ENCODE measurements around the gene LETM1.

LETM1 gene

GRCh38 chr4:1778642-1779392 lies 77.1 kb downstream of the LETM1 start:
- no peak for DNase-seq (ENCODE audit: low read depth in 2 of 2)

DNA sequence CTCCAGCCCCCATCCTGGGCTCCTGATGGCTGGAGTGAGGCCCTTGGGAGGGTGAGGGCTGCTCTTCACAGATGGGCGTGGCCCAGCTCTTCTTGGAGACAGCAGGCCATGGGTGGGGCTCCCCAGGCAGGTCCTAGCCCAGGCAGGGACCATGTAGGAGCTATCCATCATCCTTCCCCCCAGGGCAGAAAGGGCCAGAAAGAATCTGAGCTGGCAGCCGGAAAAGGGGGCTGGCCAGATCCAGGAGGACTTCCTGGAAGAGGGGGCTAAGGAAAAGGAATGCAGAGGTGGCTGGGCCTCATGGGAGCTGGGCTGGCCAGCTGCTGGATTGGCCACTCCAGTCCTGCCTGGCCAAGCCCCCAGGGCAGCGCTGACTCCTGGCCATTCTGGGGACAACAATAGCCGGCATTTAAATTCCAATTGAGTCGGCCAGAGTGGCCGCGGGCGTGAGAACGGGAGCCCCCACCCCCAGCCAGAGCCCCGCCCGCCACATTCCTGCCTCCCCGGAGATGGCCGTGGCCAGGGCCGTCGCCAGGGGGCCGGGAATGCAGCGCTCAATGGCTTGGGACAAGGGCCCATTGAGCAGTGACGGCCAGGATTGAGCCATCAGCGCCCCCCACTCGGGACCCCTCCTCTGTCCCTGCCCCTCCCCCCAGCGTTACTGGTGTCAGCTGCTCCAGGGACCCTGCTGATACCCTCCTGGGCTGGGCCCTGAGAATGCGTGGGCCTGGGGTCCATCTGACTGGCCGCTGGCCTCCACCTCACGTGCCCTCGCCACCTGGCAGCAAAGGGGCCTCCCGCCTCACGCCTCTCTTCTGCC lies 77.9 kb downstream of the LETM1 start:
- no peak for DNase-seq (ENCODE audit: low read depth in 2 of 2)

DNA sequence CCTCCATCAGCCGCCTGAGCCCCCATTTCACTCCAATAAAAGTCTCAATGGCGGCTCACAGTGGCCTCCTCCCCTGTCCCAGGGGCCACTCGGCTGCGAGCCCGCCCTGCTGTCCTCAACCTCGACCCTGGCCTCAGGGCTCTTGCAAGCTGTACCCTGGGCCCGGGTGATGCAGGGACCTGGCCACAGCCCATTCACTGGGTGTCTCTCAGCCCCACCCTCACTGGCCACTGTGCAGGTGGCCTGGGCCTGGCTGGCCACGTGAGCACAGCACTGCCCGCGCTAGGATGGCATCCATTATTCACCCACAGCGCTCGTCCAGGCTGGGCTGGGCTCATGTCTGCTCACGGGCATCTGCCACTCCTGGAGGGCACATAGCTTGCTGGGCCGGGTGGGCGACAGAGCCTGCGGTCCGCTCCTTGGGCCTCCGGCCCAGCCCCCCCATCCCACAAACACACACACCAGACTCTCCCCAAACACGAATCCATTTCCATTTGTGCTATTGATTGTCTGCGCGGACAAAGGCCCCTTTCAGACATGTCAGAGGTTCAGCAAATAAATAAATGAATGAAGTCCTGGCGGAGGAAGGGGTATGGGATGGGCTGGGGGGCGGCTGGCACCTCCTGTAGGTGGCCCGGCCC lies 79.3 kb downstream of the LETM1 start:
- DNase-seq (ENCODE audit: low read depth in 2 of 2), result no peak

DNA sequence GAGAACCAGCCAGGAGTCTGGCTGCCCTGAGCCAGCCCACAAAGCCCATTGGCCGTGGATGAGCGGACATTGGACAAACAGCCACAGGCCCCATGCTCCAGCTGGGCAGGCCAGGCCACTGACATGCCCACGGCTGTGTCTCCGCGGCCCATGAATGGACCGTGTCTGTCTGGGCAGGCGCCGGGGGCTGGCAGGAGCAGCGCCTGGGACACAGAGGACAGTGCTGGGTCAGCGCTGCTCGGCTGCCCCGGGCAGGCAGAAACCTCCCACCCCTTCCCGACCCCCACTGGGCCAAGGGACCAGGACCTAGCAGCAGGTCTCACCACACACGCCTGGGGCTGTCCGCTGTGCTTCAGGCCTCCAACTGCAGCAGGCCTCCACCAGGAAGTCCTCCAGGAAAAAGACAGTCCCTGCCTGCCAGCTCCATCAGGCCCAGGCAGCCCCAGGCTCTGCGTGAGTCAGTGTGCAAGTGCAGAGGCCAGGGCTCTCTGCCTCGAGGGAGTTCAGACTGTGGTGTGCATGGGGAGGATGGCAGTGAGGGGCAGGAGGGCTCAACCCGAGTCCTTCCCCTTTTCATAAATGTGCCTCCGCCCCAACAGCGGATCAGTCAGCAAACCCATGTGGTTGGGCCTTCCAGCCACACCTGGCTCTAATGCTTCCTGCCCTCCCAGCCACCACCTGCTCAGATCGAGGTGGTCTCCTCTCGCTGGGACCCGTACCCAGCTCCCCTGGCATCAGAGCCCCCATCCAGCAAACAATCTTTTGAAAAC lies 80.0 kb downstream of the LETM1 start:
- no peak for DNase-seq (ENCODE audit: low read depth in 2 of 2)

- no peak for DNase-seq (ENCODE audit: low read depth in 2 of 2)
Observed at GRCh38 chr4:1773754-1774153, 82.2 kb downstream of the LETM1 start.

DNA sequence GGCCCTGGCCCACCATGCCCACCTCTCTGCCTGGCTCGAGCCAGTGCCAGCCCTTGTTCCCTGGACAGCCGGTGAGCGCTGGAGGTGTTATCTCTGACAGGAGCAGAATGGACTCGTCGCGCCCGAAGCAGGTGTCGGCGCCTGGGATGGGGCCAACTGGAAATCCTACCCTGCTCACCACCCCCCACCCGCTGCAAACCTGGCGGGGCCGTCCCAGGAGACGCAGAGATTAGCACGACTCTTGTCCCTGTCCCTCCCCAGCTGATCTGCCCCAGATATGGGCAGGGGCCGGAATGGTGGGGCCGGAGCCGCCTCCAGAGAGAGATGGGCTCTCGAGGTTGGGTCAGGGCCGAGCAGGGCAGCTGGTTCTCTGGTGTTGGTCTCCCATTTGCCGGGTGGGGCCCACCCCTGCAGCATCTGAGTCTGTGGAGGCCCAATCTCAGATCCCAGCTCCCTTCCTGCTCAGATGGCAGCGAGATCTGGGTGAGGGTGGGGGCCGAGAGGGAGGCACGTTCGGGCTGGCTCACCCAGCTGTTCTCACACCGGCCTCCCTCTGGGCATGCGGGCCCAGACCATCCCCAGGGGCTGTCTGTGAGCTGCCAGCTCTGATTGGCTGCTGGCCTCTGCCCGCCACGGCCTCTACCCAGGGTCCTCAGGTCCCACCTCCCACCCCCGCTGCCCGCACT lies 83.0 kb downstream of the LETM1 start:
- no peak for DNase-seq (ENCODE audit: low read depth in 2 of 2)

- DNase-seq (ENCODE audit: low read depth in 2 of 2), result no peak
Observed at GRCh38 chr4:1771555-1772305, 84.2 kb downstream of the LETM1 start.

GRCh38 chr4:1770791-1771231 lies 85.1 kb downstream of the LETM1 start:
- no peak for DNase-seq (ENCODE audit: low read depth in 2 of 2)

DNA sequence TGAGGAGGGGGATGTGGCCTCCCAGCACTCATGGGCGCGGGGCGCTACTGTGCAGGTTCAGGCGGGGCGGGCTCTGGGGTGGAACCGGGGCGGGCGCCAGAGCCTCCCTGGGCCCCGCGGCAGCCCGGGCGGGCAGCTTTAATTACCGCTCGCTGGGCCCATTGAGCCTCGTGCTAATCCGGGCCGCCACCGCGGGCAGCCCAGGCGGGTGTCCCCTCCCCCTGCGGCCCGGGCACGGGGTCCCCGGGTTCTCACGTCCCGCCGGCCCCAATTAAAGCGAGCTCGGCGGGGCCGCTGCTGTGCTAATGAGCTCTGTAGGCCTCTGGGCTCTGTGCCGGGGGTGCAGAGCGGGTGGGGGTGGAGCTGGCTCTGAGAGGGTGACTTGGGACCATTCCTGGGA lies 85.7 kb downstream of the LETM1 start:
- DNase-seq (ENCODE audit: low read depth in 2 of 2), result no peak

DNA sequence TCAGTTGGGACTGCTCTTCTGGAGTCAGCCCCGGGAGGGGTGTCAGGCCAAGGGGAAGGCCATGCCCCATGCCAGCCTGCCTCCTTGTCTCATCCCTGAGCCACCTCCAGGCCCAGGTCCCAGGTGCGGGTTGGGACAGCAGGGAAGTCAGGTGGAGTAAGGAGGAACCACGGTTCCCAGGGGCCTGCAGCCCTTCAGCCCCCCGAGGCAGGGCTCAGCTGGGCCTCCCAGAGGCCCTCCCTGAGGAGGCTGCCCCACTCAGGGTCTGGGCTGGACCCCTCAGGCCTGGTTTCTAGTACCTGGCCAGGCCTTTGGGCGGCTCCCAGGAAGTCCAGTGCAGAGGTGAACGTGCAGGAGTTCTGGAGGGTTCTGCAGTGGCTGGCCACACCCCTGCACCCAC lies 86.3 kb downstream of the LETM1 start:
- DNase-seq (ENCODE audit: low read depth in 2 of 2), result no peak

GRCh38 chr4:1768367-1769034 lies 87.5 kb downstream of the LETM1 start:
- DNase-seq (ENCODE audit: low read depth in 2 of 2), result no peak

GRCh38 chr4:1767770-1768366 lies 88.1 kb downstream of the LETM1 start:
- DNase-seq (ENCODE audit: low read depth in 2 of 2), result no peak

- no peak for DNase-seq (ENCODE audit: low read depth in 2 of 2)
Observed at GRCh38 chr4:1767061-1767769, 88.7 kb downstream of the LETM1 start.

DNA sequence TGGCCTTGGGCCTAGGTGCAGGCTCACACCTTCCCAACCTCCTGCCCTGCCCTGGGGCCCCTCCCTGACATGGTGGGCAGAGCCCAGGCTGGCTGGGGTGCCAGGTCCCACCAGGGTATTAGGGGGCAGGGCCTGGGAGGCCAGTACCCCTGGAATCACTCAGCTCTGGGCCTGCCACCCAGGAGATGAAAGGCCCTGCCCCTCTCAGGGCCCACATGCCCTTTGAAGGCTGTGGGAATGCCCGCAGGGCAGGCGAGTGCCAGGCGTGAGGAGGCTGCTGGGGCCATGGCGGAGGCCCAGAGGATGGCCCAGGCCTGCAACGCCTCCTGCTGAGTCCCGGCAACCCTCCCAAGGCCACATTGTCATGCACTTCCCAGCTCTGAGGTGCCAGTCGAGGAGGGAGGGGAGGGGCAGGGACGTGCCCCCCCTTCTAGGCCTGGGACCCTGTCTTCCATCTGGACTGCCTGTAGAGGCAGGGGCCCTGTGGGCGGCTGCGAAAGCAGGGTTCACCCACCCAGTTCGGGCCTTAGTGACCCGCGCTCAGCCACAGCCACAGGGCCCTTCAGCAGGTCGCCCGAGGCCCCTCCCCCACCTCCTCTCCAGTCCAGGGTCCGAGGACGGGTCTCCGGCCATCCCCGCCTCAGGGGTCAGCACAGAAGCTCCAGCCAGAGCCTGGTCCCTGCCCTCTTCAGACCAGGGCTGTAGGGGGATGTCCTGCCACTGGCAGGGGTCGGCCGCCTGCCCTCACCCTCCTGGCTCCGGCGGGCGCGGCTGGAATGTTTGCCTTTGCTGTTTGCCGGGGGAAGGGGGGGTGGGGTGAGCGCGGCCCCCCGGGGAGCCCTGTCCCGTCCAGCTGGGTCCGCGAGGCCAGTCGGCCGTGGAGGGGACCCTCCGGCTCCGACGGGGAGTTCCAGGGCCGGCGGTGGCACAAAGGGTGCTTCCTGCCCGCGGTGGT lies 89.6 kb downstream of the LETM1 start:
- no peak for DNase-seq (ENCODE audit: low read depth in 2 of 2)

DNA sequence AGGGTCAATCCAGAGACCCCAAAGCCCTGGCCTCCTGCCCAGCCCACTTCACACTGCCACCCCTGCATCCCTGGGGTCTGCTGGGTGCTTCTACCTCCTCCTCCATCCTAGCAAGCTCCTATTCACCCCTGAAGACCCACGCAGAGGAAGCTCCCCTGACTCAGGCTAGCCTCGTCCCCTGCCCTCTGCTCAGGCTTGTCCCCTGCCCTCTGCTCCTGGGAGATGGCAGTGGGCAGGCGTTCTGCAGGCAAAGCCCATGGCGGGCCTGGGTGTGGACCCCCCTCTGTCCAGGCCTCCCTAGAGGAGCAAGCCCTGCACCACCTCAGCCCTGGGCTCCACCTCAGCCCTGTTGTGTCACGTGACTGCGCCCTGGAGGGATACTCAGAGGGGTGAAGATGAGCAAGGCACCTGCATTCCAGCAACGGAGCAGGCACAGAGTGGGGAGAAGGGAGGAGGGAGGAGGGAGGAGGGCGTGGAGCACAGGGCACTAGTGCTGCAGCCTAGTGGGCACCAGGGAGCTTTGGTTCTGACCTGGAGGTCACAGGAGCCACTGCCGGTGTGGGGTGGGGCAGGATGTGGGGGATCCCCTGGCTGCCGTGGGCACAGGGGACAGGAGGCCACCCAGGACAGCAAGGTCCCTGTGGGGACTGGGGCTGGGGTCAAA lies 90.4 kb downstream of the LETM1 start:
- no peak for DNase-seq (ENCODE audit: low read depth in 2 of 2)

- DNase-seq (ENCODE audit: low read depth in 2 of 2), result no peak
Observed at GRCh38 chr4:1764670-1765069, 91.3 kb downstream of the LETM1 start.

DNA sequence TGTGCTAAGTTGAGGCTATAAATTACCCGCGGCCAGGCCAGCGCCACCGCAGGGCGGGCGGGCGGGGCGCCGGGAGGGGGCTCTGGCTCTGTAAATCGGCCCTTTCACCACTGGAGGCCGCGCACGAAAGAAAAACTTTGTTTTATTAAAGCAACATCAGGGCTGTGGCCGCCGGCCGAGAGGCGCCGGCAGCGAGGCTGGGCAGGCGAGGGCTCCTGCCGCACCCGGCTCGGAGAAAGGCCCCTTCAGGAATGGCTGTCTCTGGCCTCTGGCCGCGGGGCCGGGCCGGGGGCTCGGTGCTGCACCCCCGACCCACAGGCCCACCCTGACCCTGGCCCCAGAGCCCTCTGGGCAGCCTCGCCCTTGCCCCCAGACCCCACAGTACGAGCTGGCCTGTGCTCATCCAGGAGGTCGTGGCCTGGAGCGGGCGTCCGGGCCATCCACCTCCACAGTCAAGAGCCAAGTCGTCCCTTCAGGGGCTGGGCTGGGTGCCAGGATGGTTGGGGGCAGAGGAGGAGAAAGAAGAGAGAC lies 92.3 kb downstream of the LETM1 start:
- DNase-seq (ENCODE audit: low read depth in 2 of 2), result no peak

Measured in stimulated activated CD8-positive, alpha-beta memory T cell treated with anti-CD3 and anti-CD28 coated beads, Interleukin-7, amount 100 ng/mL, for 1 hour (primary cell).